ENCODE measurements around the gene HPCAL1. TPM values are rescaled to one million over a fixed set of nuclear protein-coding genes. Genes with fewer than 3 reads are reported as not detected.
A peak's percentile ranks its signal among the peaks of the same experiment; 100 is the strongest.

The HPCAL1 gene
- total and polyA plus RNA-seq, 2 experiments from 2014 or later: 8.3 to 25.4 TPM

DNA sequence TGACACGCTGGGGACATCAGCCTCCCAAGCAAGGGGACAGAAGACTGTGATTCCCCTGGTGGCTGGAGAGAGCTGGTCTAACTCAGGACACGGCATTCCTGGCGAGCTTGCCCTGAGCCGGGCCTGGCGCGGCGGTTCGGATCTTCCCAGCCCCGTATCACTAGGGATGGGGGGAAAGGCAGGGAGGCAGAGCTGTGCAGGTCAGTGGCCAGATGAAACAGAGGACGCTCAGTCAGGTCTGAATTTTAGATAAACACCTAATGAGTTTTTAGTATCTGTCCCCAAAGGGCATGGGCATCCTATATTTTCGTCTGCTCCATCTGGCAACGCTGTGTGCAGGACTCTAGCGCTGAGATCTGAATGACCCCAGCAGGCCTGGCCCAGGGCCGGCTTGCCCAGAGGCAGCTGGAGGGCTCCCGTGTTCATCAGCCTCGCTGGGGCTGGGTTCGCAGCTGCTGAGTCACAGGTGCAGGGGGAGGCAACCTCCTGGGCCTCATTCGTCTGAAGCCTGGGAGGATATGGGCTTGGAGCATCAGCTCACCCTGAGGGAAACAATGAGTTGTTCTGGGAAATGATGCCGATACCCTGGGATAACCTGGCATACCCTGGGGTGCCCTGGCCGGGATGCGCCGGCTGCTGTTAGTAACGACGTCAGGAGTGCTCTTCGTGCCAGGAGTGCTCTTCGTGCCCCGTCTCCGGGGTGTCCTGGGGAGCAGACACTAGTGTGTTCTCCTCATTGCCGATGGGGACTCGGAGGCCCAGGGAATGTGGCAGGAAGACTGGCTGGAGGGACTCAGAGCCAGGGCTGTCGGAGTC is 48.1 kb upstream of the HPCAL1 start:
- Histone ChIP-seq H3K36me3 (ENCODE audit: insufficient read depth) (no peaks in the 10 kb centered on the region), H3K9me2 (ENCODE audit: insufficient read depth) (no peaks in the 10 kb centered on the region), H3K27me3 (ENCODE audit: insufficient read depth) (no peaks in the 10 kb centered on the region), H2AFZ (no peak overlapping the region), H3F3A (replicated peaks; ENCODE audit: low read depth) (no peaks in the 10 kb centered on the region), H3K27ac (ENCODE audit: low read depth) (no peak overlapping the region), H3K4me1 (ENCODE audit: insufficient read depth) (no peaks in the 10 kb centered on the region), H3K4me3 (no peak overlapping the region), H4K20me1 (replicated peaks; ENCODE audit: insufficient read depth) (no peaks in the 10 kb centered on the region), H3K4me2 (no peak overlapping the region), H3K79me2 (replicated peaks; ENCODE audit: insufficient read depth) (no peaks in the 10 kb centered on the region)
- DNase-seq (ENCODE audit: low spot score) (no peak), ATAC-seq (peak; percentile 33)
- Mint-ChIP-seq H3K36me3 (ENCODE audit: low read depth) (no peaks in the 10 kb centered on the region), H3K4me3 (no peak overlapping the region), H3K4me1 (peaks cover 4% of the 10 kb centered on the region; the same call in 2 of the 3 replicates), H3K9me3 (no peaks in the 10 kb centered on the region; the same call in 2 of the 3 replicates), H3K27ac (no peak overlapping the region), H3K27me3 (ENCODE audit: insufficient read depth, low read depth, poor library complexity) (peaks cover 12% of the 10 kb centered on the region)
- TF ChIP-seq ZNF114 (CRISPR knock-in tag; IDR thresholded peaks at IDR 0.05) (no peak), JUNB (IDR thresholded peaks at IDR 0.05; ENCODE audit: unreplicated experiment) (no peak), EZH2phosphoT487 (IDR thresholded peaks at IDR 0.05; ENCODE audit: unreplicated experiment) (no peak), NANOG (IDR thresholded peaks at IDR 0.05; ENCODE audit: borderline replicate concordance) (no peak), ZNF331 (CRISPR knock-in tag; IDR thresholded peaks at IDR 0.05; ENCODE audit: low read depth) (no peak), POLR2AphosphoS5 (IDR thresholded peaks at IDR 0.05; ENCODE audit: low read depth) (no peak), EZH2 (IDR thresholded peaks at IDR 0.05; ENCODE audit: low read depth, unreplicated experiment) (no peak), CREB1 (CRISPR knock-in tag; IDR thresholded peaks at IDR 0.05; ENCODE audit: low read depth) (no peak), STAT1 (IDR thresholded peaks at IDR 0.05; ENCODE audit: unreplicated experiment) (no peak)
- TF ChIP-seq, protein P1, sequence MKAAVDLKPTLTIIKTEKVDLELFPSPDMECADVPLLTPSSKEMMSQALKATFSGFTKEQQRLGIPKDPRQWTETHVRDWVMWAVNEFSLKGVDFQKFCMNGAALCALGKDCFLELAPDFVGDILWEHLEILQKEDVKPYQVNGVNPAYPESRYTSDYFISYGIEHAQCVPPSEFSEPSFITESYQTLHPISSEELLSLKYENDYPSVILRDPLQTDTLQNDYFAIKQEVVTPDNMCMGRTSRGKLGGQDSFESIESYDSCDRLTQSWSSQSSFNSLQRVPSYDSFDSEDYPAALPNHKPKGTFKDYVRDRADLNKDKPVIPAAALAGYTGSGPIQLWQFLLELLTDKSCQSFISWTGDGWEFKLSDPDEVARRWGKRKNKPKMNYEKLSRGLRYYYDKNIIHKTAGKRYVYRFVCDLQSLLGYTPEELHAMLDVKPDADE (IDR thresholded peaks at IDR 0.05): no peak
- TF ChIP-seq, protein P2, sequence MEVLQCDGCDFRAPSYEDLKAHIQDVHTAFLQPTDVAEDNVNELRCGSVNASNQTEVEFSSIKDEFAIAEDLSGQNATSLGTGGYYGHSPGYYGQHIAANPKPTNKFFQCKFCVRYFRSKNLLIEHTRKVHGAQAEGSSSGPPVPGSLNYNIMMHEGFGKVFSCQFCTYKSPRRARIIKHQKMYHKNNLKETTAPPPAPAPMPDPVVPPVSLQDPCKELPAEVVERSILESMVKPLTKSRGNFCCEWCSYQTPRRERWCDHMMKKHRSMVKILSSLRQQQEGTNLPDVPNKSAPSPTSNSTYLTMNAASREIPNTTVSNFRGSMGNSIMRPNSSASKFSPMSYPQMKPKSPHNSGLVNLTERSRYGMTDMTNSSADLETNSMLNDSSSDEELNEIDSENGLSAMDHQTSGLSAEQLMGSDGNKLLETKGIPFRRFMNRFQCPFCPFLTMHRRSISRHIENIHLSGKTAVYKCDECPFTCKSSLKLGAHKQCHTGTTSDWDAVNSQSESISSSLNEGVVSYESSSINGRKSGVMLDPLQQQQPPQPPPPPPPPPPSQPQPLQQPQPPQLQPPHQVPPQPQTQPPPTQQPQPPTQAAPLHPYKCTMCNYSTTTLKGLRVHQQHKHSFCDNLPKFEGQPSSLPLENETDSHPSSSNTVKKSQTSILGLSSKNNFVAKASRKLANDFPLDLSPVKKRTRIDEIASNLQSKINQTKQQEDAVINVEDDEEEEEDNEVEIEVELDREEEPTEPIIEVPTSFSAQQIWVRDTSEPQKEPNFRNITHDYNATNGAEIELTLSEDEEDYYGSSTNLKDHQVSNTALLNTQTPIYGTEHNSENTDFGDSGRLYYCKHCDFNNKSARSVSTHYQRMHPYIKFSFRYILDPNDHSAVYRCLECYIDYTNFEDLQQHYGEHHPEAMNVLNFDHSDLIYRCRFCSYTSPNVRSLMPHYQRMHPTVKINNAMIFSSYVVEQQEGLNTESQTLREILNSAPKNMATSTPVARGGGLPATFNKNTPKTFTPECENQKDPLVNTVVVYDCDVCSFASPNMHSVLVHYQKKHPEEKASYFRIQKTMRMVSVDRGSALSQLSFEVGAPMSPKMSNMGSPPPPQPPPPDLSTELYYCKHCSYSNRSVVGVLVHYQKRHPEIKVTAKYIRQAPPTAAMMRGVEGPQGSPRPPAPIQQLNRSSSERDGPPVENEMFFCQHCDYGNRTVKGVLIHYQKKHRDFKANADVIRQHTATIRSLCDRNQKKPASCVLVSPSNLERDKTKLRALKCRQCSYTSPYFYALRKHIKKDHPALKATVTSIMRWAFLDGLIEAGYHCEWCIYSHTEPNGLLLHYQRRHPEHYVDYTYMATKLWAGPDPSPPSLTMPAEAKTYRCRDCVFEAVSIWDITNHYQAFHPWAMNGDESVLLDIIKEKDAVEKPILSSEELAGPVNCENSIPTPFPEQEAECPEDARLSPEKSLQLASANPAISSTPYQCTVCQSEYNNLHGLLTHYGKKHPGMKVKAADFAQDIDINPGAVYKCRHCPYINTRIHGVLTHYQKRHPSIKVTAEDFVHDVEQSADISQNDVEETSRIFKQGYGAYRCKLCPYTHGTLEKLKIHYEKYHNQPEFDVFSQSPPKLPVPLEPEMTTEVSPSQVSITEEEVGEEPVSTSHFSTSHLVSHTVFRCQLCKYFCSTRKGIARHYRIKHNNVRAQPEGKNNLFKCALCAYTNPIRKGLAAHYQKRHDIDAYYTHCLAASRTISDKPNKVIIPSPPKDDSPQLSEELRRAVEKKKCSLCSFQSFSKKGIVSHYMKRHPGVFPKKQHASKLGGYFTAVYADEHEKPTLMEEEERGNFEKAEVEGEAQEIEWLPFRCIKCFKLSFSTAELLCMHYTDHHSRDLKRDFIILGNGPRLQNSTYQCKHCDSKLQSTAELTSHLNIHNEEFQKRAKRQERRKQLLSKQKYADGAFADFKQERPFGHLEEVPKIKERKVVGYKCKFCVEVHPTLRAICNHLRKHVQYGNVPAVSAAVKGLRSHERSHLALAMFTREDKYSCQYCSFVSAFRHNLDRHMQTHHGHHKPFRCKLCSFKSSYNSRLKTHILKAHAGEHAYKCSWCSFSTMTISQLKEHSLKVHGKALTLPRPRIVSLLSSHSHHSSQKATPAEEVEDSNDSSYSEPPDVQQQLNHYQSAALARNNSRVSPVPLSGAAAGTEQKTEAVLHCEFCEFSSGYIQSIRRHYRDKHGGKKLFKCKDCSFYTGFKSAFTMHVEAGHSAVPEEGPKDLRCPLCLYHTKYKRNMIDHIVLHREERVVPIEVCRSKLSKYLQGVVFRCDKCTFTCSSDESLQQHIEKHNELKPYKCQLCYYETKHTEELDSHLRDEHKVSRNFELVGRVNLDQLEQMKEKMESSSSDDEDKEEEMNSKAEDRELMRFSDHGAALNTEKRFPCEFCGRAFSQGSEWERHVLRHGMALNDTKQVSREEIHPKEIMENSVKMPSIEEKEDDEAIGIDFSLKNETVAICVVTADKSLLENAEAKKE (CRISPR knock-in tag; IDR thresholded peaks at IDR 0.05): no peak
- TF ChIP-seq, protein P3, sequence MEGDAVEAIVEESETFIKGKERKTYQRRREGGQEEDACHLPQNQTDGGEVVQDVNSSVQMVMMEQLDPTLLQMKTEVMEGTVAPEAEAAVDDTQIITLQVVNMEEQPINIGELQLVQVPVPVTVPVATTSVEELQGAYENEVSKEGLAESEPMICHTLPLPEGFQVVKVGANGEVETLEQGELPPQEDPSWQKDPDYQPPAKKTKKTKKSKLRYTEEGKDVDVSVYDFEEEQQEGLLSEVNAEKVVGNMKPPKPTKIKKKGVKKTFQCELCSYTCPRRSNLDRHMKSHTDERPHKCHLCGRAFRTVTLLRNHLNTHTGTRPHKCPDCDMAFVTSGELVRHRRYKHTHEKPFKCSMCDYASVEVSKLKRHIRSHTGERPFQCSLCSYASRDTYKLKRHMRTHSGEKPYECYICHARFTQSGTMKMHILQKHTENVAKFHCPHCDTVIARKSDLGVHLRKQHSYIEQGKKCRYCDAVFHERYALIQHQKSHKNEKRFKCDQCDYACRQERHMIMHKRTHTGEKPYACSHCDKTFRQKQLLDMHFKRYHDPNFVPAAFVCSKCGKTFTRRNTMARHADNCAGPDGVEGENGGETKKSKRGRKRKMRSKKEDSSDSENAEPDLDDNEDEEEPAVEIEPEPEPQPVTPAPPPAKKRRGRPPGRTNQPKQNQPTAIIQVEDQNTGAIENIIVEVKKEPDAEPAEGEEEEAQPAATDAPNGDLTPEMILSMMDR (conservative IDR thresholded peaks at IDR 0.05; ENCODE audit: low read depth in 2 of 2): no peak
- TF ChIP-seq, protein P4, sequence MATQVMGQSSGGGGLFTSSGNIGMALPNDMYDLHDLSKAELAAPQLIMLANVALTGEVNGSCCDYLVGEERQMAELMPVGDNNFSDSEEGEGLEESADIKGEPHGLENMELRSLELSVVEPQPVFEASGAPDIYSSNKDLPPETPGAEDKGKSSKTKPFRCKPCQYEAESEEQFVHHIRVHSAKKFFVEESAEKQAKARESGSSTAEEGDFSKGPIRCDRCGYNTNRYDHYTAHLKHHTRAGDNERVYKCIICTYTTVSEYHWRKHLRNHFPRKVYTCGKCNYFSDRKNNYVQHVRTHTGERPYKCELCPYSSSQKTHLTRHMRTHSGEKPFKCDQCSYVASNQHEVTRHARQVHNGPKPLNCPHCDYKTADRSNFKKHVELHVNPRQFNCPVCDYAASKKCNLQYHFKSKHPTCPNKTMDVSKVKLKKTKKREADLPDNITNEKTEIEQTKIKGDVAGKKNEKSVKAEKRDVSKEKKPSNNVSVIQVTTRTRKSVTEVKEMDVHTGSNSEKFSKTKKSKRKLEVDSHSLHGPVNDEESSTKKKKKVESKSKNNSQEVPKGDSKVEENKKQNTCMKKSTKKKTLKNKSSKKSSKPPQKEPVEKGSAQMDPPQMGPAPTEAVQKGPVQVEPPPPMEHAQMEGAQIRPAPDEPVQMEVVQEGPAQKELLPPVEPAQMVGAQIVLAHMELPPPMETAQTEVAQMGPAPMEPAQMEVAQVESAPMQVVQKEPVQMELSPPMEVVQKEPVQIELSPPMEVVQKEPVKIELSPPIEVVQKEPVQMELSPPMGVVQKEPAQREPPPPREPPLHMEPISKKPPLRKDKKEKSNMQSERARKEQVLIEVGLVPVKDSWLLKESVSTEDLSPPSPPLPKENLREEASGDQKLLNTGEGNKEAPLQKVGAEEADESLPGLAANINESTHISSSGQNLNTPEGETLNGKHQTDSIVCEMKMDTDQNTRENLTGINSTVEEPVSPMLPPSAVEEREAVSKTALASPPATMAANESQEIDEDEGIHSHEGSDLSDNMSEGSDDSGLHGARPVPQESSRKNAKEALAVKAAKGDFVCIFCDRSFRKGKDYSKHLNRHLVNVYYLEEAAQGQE (IDR thresholded peaks at IDR 0.05; ENCODE audit: unreplicated experiment): no peak

Data from GM23338 (cell line).